CD4-positive, alpha-beta T cell (primary cell): ENCODE measurements around the gene KRTAP4-1. TPM values are rescaled to one million over a fixed set of nuclear protein-coding genes. Genes with fewer than 3 reads are reported as not detected.
"Not testable (repeated sequence)": the region's sequence is repeated elsewhere in the genome, so short reads cannot be mapped to it uniquely, and the experiment has no call there.

Experiments used
- ATAC-seq: fragments of 200-7000 bp; cut with Tn5 transposase; one replicate; pipeline ENCODE4 v1.10.0; 2022; ENCODE audit warnings: mild to moderate bottlenecking; ENCODE audit not compliant: poor library complexity
- CTCF ChIA-PET: fragments of 350-600 bp; sonication (Branson Sonifier 250); formaldehyde crosslinking; loops from one replicate; lab custom pipeline; 2021; ENCODE audit warnings: antibody characterized with exemption, inconsistent platforms; lab: Charles Lee
- POLR2A ChIA-PET: fragments of 350-600 bp; sonication (Branson Sonifier 250); formaldehyde crosslinking; loops from one replicate; lab custom pipeline; 2021; ENCODE audit warnings: antibody characterized with exemption, inconsistent platforms; lab: Charles Lee
- DNase-seq, 14 experiments: peaks; one replicate each; pipeline ENCODE4 v3.0.0-alpha.2; 2013 to 2020; ENCODE audit warnings: mixed read lengths in 2 of 14
- H3K27ac ChIP-seq, 2 donors: one replicate each; pipeline versions ENCODE4 v1.5.1 to v1.7.0; 2013; ENCODE audit warnings: low read length in 2 of 2, low read depth in 1 of 2, mild to moderate bottlenecking in 1 of 2
- H3K27me3 ChIP-seq, 2 experiments: 1 replicate in 1 of 2; 2 replicates in 1 of 2; pipeline versions ENCODE4 v1.6.1 to v1.7.0; 2013; ENCODE audit warnings: low read length in 2 of 2, control low read depth in 1 of 2, mild to moderate bottlenecking in 1 of 2, moderate library complexity in 1 of 2; ENCODE audit not compliant: insufficient read depth in 2 of 2, control insufficient read depth in 1 of 2
- H3K36me3 ChIP-seq: one replicate; pipeline ENCODE4 v1.6.1; 2013; ENCODE audit warnings: low read length, control low read depth; ENCODE audit not compliant: insufficient read depth
- H3K4me1 ChIP-seq: one replicate; pipeline ENCODE4 v1.6.1; 2013; ENCODE audit warnings: low read length, control low read depth; ENCODE audit not compliant: insufficient read depth
- H3K4me3 ChIP-seq: one replicate; pipeline ENCODE4 v1.5.1; 2013; ENCODE audit warnings: mild to moderate bottlenecking, low read length, moderate library complexity
- H3K9me3 ChIP-seq, 2 experiments: 1 replicate in 1 of 2; 2 replicates in 1 of 2; pipeline versions ENCODE4 v1.6.1 to v1.7.0; 2013; ENCODE audit warnings: low read length in 2 of 2, mild to moderate bottlenecking in 2 of 2, control low read depth in 1 of 2, moderate library complexity in 1 of 2; ENCODE audit not compliant: control insufficient read depth in 1 of 2, insufficient read depth in 1 of 2
- H3K27ac Mint-ChIP-seq: one replicate; pipeline ENCODE4 v1.8.0; 2020; ENCODE audit warnings: mixed read lengths
- H3K27me3 Mint-ChIP-seq: one replicate; pipeline ENCODE4 v1.8.0; 2021; ENCODE audit warnings: mixed read lengths
- H3K36me3 Mint-ChIP-seq: one replicate; pipeline ENCODE4 v1.8.0; 2021; ENCODE audit warnings: low read depth, mixed read lengths
- H3K4me1 Mint-ChIP-seq: one replicate; pipeline ENCODE4 v1.8.0; 2021; ENCODE audit warnings: low read depth, mixed read lengths
- H3K4me3 Mint-ChIP-seq: one replicate; pipeline ENCODE4 v1.8.0; 2020; ENCODE audit warnings: mild to moderate bottlenecking, mixed read lengths
- H3K9me3 Mint-ChIP-seq: one replicate; pipeline ENCODE4 v1.8.0; 2020; ENCODE audit warnings: mixed read lengths
- CTCF ChIP-seq: fragments of 200-600 bp; IDR thresholded peaks from one replicate; pipeline ENCODE4 v1.8.0; 2022; ENCODE audit warnings: antibody characterized with exemption, mild to moderate bottlenecking
- intact Hi-C, 2 experiments: fragments of 100-400 bp; cut with DNase I in 1 of 2; cut with micrococcal nuclease in 1 of 2; formaldehyde crosslinking; loops; one replicate each; pipeline versions ENCODE4 v1.15.1 to v1.9.0; 2023 to 2025; cut with DNase I, micrococcal nuclease
- polyA plus RNA-seq, 2 donors: library from polyadenylated mRNA; unstranded; fragments of 120-200 nt; gene quantifications; one replicate each; pipeline ENCODE4 v1.2.1, GENCODE V29; 2013
- total RNA-seq, 174 experiments: library from RNA in 2 of 174; stranded (reverse) in 2 of 174; gene quantifications; one replicate each; pipeline ENCODE4 v1.2.3 and lab custom pipeline; 2021 to 2026

The KRTAP4-1 gene
- total RNA-seq (not detected), total RNA-seq (lab: John Stamatoyannopoulos, UW) (0 to 0.06 (median 0) reads per million in 172 experiments)
- polyA plus RNA-seq (2013, experiment 1 of 2) = not detected
- polyA plus RNA-seq (2013, experiment 2 of 2) = not detected

GRCh38 chr17:41184480-41184961 is at the start of gene KRTAP4-1:
TSS of gene KRTAP4-1 (minus strand) at chr17:41184911. CDS start at chr17:41184854, 57 bp downstream.
- ATAC-seq = no peak

GRCh38 chr17:41232399-41233105 is 47.8 kb upstream of the KRTAP4-1 start, which contains the start of gene KRTAP9-3:
TSS of gene KRTAP9-3 (plus strand) at chr17:41232449. CDS start at chr17:41232502, 53 bp downstream.
- H3K27me3 ChIP-seq = not testable (repeated sequence)

More at GRCh38 chr17:41184480-41184961, at the start of gene KRTAP4-1:
- intact Hi-C loops = no loop called here
- H3K36me3 ChIP-seq = no peaks in the 10 kb centered on the region
- DNase-seq = no peak
- POLR2A ChIA-PET = no interaction called here
- H3K4me3 Mint-ChIP-seq = no peak within 1 kb of the TSS
- no peak within 1 kb of the TSS for H3K27ac ChIP-seq
- H3K4me3 ChIP-seq = no peak within 1 kb of the TSS
- peaks cover 19% of the 10 kb centered on the region for H3K27me3 Mint-ChIP-seq
- H3K4me1 ChIP-seq = no peaks in the 10 kb centered on the region
- H3K27me3 ChIP-seq = no peaks in the 10 kb centered on the region
- no peaks in the 10 kb centered on the region for H3K9me3 ChIP-seq
- no peaks in the 10 kb centered on the region for H3K9me3 Mint-ChIP-seq
- H3K36me3 Mint-ChIP-seq = no peaks in the 10 kb centered on the region
- no peak for TF ChIP-seq CTCF
- H3K4me1 Mint-ChIP-seq = no peaks in the 10 kb centered on the region
- H3K27ac Mint-ChIP-seq = no peak within 1 kb of the TSS
- CTCF ChIA-PET = no interaction called here

GRCh38 chr17:41231731-41232130 is 47.0 kb upstream of the KRTAP4-1 start:
- ChIA-PET POLR2A (no interaction called here), CTCF (no interaction called here)
- no peak overlapping the region for H3K27ac Mint-ChIP-seq
- H3K9me3 Mint-ChIP-seq = no peaks in the 10 kb centered on the region
- peaks cover 27% of the 10 kb centered on the region for H3K27me3 Mint-ChIP-seq
- intact Hi-C loops = loop anchor here in 1 of 2 experiments (5.0 kb wide), 1 partner anchor 91 kb away; no protein-coding TSS in a partner anchor
- no peak overlapping the region for H3K27ac ChIP-seq
- no peak for TF ChIP-seq CTCF
- no peaks in the 10 kb centered on the region for H3K36me3 ChIP-seq
- ATAC-seq = no peak
- no peak overlapping the region for H3K4me3 Mint-ChIP-seq
- no peaks in the 10 kb centered on the region for H3K9me3 ChIP-seq
- H3K27me3 ChIP-seq = no peaks in the 10 kb centered on the region
- no peaks in the 10 kb centered on the region for H3K4me1 Mint-ChIP-seq
- DNase-seq = no peak
- no peak overlapping the region for H3K4me3 ChIP-seq
- H3K36me3 Mint-ChIP-seq = no peaks in the 10 kb centered on the region
- no peaks in the 10 kb centered on the region for H3K4me1 ChIP-seq

More at GRCh38 chr17:41232399-41233105, 47.8 kb upstream of the KRTAP4-1 start, which contains the start of gene KRTAP9-3:
- H3K4me3 Mint-ChIP-seq, H3K4me3 ChIP-seq, H3K9me3 Mint-ChIP-seq, H3K4me1 Mint-ChIP-seq, DNase-seq, H3K36me3 Mint-ChIP-seq, ATAC-seq, H3K4me1 ChIP-seq, H3K27ac Mint-ChIP-seq, H3K9me3 ChIP-seq, POLR2A ChIA-PET, H3K36me3 ChIP-seq, H3K27ac ChIP-seq, CTCF ChIA-PET: not testable (repeated sequence)
- intact Hi-C loops = loop anchor here in 1 of 2 experiments (5.0 kb wide), 1 partner anchor 90 kb away; no protein-coding TSS in a partner anchor
- peaks cover 27% of the 10 kb centered on the region for H3K27me3 Mint-ChIP-seq
